Left lung (tissue), 10 donors: ENCODE measurements around the gene ATP11C. TPM values are rescaled to one million over a fixed set of nuclear protein-coding genes. Genes with fewer than 3 reads are reported as not detected.

Source experiments
- ATAC-seq: fragments of 200-7000 bp; cut with Tn5 transposase; one replicate; pipeline ENCODE4 v1.9.1; 2020; ENCODE audit warnings: moderate library complexity
- DNase-seq, 4 donors: peaks; one replicate each; pipeline ENCODE4 v3.0.0-alpha.2; 2013 to 2020
- H3K27ac ChIP-seq, 2 donors: fragments of 200-600 bp; sonication (generic) in 1 of 2; one replicate each; pipeline versions ENCODE4 v1.5.0 to v1.8.0; 2020 to 2021
- H3K27me3 ChIP-seq, 2 donors: fragments of 200-600 bp; sonication (generic) in 1 of 2; one replicate each; pipeline versions ENCODE4 v1.5.0 to v1.8.0; 2020 to 2021
- H3K36me3 ChIP-seq, 2 donors: fragments of 200-600 bp; sonication (generic) in 1 of 2; one replicate each; pipeline versions ENCODE4 v1.5.0 to v1.8.0; 2020 to 2021
- H3K4me1 ChIP-seq, 2 donors: fragments of 200-600 bp; one replicate each; pipeline ENCODE4 v1.8.0; 2021
- H3K4me3 ChIP-seq, 2 donors: fragments of 200-600 bp; sonication (generic) in 1 of 2; one replicate each; pipeline versions ENCODE4 v1.5.0 to v1.8.0; 2020 to 2021; ENCODE audit warnings: mild to moderate bottlenecking in 1 of 2
- H3K9me3 ChIP-seq, 2 donors: fragments of 200-600 bp; sonication (generic) in 1 of 2; one replicate each; pipeline versions ENCODE4 v1.5.0 to v1.8.0; 2020 to 2021
- intact Hi-C, 2 donors: fragments of 100-400 bp; cut with DNase I; formaldehyde crosslinking; loops; one replicate each; pipeline versions ENCODE4 v1.11.2 to v1.14.2; 2022
- polyA plus RNA-seq, 6 donors: library from polyadenylated mRNA; unstranded; fragments of 120-200 nt; gene quantifications; one replicate each; pipeline ENCODE4 v1.2.1, GENCODE V29; 2013; ENCODE audit not compliant: insufficient read length in 6 of 6
- total RNA-seq, 2 donors: library from RNA; stranded (reverse); fragmentation: NEBNext Ultra II Directional; extraction: Animal tissue kit (Norgen Biotek cat#: 25700); gene quantifications; one replicate each; pipeline ENCODE4 v1.2.1, GENCODE V29; 2021
- TF ChIP-seq, protein P1 (sequence below), 2 donors: fragments of 200-600 bp; sonication (generic) in 1 of 2; IDR thresholded peaks; one replicate each; pipeline versions ENCODE4 v1.5.0 to v1.8.0; 2021; ENCODE audit warnings: antibody characterized with exemption in 2 of 2
- donor health status: DM: no; HTN: yes; CAD: no.
- donor health status: DM: no; HTN: no; CAD: no.

The ATP11C gene
- total and polyA plus RNA-seq, 8 donors, result 11.1 to 24.7 (median 23.1) TPM

- ATAC-seq, result no peak
Observed at GRCh38 chrX:139801397-139801813, 131.4 kb downstream of the ATP11C start.

DNA sequence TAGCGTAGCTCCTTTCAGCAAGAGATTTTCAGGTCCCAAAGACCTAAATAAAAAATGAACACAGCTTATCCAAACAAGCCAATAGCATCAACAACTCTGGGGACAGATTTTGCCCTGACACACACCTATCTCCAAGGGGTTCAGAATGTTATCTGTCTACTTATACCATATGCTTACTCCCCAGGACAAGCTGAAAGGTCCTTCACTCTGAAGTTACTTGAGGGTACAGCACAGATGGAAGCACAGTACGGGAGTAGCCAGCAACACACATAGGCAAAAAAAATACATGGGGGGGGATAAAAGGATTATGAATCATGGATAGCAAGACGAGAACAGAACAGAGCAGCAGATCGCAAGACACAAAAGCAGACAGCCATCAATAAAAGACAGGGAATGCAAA lies 134.2 kb downstream of the ATP11C start:
- ATAC-seq, result no peak
- Histone ChIP-seq H3K27ac (no peak overlapping the region), H3K27me3 (no peaks in the 10 kb centered on the region), H3K4me1 (no peaks in the 10 kb centered on the region), H3K36me3 (peaks cover 0 to 32% of the 10 kb centered on the region in 2 donors), H3K9me3 (no peaks in the 10 kb centered on the region), H3K4me3 (no peak overlapping the region)
- no peak for DNase-seq
- intact Hi-C loops, result no loop called here
- TF ChIP-seq, protein P1, sequence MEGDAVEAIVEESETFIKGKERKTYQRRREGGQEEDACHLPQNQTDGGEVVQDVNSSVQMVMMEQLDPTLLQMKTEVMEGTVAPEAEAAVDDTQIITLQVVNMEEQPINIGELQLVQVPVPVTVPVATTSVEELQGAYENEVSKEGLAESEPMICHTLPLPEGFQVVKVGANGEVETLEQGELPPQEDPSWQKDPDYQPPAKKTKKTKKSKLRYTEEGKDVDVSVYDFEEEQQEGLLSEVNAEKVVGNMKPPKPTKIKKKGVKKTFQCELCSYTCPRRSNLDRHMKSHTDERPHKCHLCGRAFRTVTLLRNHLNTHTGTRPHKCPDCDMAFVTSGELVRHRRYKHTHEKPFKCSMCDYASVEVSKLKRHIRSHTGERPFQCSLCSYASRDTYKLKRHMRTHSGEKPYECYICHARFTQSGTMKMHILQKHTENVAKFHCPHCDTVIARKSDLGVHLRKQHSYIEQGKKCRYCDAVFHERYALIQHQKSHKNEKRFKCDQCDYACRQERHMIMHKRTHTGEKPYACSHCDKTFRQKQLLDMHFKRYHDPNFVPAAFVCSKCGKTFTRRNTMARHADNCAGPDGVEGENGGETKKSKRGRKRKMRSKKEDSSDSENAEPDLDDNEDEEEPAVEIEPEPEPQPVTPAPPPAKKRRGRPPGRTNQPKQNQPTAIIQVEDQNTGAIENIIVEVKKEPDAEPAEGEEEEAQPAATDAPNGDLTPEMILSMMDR (IDR thresholded peaks at IDR 0.05), result no peak

More at GRCh38 chrX:139801397-139801813, 131.4 kb downstream of the ATP11C start:
- Histone ChIP-seq H3K9me3 (no peaks in the 10 kb centered on the region), H3K27me3 (no peaks in the 10 kb centered on the region), H3K36me3 (peaks cover 0 to 24% of the 10 kb centered on the region in 2 donors), H3K27ac (no peak overlapping the region), H3K4me1 (no peaks in the 10 kb centered on the region), H3K4me3 (no peak overlapping the region)
- DNase-seq, result no peak
- intact Hi-C loops, result no loop called here
- TF ChIP-seq, protein P1 (IDR thresholded peaks at IDR 0.05), result no peak

DNA sequence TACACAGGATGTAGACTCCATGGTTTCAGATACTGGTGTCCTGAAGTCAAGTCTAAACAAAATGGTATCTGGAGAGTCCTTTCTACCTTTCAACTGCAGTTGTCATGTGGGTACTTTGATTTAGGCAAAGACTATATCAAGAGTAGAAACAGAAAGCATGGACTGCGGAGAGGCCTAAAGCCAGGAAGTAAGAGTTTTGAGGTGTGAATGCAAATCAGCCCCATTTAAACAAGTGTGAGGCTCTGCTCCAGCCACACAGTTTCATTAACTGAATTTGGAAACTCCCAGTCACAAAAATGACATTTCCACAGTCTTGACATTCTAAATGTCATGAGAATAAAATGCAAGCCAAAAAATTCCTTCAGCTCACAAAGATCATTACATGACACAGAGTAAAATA lies 137.7 kb downstream of the ATP11C start:
- no peak for ATAC-seq
- TF ChIP-seq, protein P1 (IDR thresholded peaks at IDR 0.05), result no peak
- Histone ChIP-seq H3K9me3 (no peaks in the 10 kb centered on the region), H3K27me3 (no peaks in the 10 kb centered on the region), H3K4me1 (no peaks in the 10 kb centered on the region), H3K27ac (no peak overlapping the region), H3K4me3 (no peak overlapping the region), H3K36me3 (peaks cover 0 to 13% of the 10 kb centered on the region in 2 donors)
- intact Hi-C loops, result no loop called here
- DNase-seq, result no peak

- Histone ChIP-seq H3K27me3 (no peaks in the 10 kb centered on the region), H3K27ac (no peak overlapping the region), H3K36me3 (peaks cover 0 to 10% of the 10 kb centered on the region in 2 donors), H3K4me1 (no peaks in the 10 kb centered on the region), H3K9me3 (no peaks in the 10 kb centered on the region), H3K4me3 (no peak overlapping the region)
- no peak for DNase-seq
- intact Hi-C loops, result no loop called here
- TF ChIP-seq, protein P1 (IDR thresholded peaks at IDR 0.05), result no peak
- no peak for ATAC-seq
Observed at GRCh38 chrX:139787601-139788000, 145.3 kb downstream of the ATP11C start.

DNA sequence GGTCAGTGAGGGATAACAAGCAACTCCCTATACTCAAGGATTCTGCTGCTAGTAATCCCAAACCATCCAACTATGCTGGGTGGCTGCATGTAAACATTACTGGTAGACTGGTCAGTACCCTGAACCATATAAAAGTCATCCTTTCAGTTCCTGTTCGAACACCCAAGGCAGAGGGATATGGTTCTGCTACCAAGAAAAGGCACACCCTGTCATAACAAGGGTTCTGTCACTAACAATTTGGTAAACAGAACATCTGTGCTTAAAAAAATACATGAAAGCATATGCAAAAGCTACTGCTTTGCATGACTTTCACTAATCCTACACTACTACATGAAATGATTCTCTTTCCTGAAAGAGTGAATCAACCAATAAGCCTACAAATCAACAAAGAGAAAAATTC lies 148.0 kb downstream of the ATP11C start:
- H3K4me3 ChIP-seq, result no peak overlapping the region
- H3K9me3 ChIP-seq, result no peaks in the 10 kb centered on the region
- peaks cover 0 to 13% of the 10 kb centered on the region in 2 donors for H3K36me3 ChIP-seq
- no peaks in the 10 kb centered on the region for H3K27me3 ChIP-seq
- H3K4me1 ChIP-seq, result no peaks in the 10 kb centered on the region
- DNase-seq (no peak), ATAC-seq (no peak)
- TF ChIP-seq, protein P1 (IDR thresholded peaks at IDR 0.05), result no peak
- intact Hi-C loops, result no loop called here
- no peak overlapping the region for H3K27ac ChIP-seq
